ENCODE data around the gene TRIM22. TPM values are rescaled to one million over a fixed set of nuclear protein-coding genes. Genes with fewer than 3 reads are reported as not detected.

The TRIM22 gene
- polyA plus RNA-seq, 2 donors = 13.4 to 18.3 TPM

Other genes with a start within 250 kb of the TRIM22 start
- not detected for gene OR51I1, start 248.3 kb upstream of the TRIM22 start, polyA plus RNA-seq
- gene OR51I2, start 240.5 kb upstream of the TRIM22 start, polyA plus RNA-seq = not detected
- gene OR52D1, start 201.1 kb upstream of the TRIM22 start, polyA plus RNA-seq = not detected
- gene UBQLN3, start 179.8 kb upstream of the TRIM22 start, polyA plus RNA-seq = not detected
- under 1 TPM; 0.15 to 0.49 TPM for gene UBQLNL, start 173.1 kb upstream of the TRIM22 start, polyA plus RNA-seq
- not detected for gene OR52H1, start 141.2 kb upstream of the TRIM22 start, polyA plus RNA-seq
- not detected for gene OR52B6, start 108.9 kb upstream of the TRIM22 start, polyA plus RNA-seq
- 1 to 10 TPM; 4.9 to 5.2 TPM for gene TRIM6, start 93.2 kb upstream of the TRIM22 start, polyA plus RNA-seq
- 1 to 10 TPM; 2.5 to 2.6 TPM for gene TRIM34, start 64.8 kb upstream of the TRIM22 start, polyA plus RNA-seq
- gene TRIM5, start 4.7 kb upstream of the TRIM22 start, polyA plus RNA-seq = 1 to 10 TPM; 5.8 to 6.7 TPM
- gene OR56B1, start 46.7 kb downstream of the TRIM22 start, polyA plus RNA-seq = not detected
- gene OR52N4, start 64.5 kb downstream of the TRIM22 start, polyA plus RNA-seq = under 1 TPM in 1 of 2 donors, not detected in 1; 0.04 TPM
- not detected for gene OR52N5, start 93.6 kb downstream of the TRIM22 start, polyA plus RNA-seq
- not detected for gene OR52N1, start 101.5 kb downstream of the TRIM22 start, polyA plus RNA-seq
- not detected for gene OR52N2, start 119.1 kb downstream of the TRIM22 start, polyA plus RNA-seq
- not detected for gene OR52E6, start 152.1 kb downstream of the TRIM22 start, polyA plus RNA-seq
- gene OR52E8, start 167.9 kb downstream of the TRIM22 start, polyA plus RNA-seq = not detected
- not detected for gene OR52E4, start 190.8 kb downstream of the TRIM22 start, polyA plus RNA-seq
- gene OR52E5, start 203.4 kb downstream of the TRIM22 start, polyA plus RNA-seq = not detected

All from esophagus (tissue), 2 donors.